Activated CD4-positive, alpha-beta T cell treated with anti-CD3 and anti-CD28 coated beads, Interleukin-2, amount 50 U/mL, for 4 hours (primary cell): ENCODE data around the gene ELOVL6.
"Not testable (repeated sequence)": the region's sequence is repeated elsewhere in the genome, so short reads cannot be mapped to it uniquely, and the experiment has no call there.

Source experiments
- DNase-seq, 2 experiments: peaks; one replicate each; pipeline ENCODE4 v3.0.0-alpha.2; 2020

ELOVL6 gene

DNA sequence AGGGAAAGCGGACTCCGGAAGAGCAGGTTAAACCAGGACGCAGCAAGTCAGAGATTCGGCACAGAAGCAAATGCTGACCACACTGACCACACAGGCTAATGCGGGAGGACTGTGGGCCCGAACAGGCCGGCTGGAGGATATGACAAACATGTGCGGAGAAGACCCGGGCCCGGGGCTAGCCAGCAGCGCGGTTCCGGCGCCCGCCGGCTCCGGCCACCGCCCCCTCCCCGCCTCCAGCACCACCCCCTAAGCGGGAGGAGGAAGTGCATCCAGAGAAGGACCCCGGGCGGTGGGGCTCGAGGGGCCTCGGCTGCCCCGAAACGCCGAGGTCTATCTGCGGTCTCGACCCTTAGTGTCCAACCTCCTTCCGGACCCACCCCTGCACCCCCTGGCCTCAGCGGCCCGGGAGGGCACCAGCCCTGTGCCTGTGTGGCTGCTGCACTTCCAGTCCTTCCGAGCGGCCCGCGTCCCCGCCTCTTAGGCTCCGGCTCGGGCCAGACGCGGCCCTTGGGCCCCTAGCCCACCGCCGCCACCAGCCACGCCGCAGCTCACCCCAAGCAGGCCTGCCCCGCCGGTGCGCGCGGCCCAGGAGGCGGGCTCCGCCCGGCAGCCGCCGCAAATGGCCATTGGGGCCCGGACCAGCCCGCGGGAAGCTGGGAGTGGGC lies 2.1 kb downstream of the ELOVL6 start:
- peak in 1 of 2 experiments; percentile 5 for DNase-seq

DNA sequence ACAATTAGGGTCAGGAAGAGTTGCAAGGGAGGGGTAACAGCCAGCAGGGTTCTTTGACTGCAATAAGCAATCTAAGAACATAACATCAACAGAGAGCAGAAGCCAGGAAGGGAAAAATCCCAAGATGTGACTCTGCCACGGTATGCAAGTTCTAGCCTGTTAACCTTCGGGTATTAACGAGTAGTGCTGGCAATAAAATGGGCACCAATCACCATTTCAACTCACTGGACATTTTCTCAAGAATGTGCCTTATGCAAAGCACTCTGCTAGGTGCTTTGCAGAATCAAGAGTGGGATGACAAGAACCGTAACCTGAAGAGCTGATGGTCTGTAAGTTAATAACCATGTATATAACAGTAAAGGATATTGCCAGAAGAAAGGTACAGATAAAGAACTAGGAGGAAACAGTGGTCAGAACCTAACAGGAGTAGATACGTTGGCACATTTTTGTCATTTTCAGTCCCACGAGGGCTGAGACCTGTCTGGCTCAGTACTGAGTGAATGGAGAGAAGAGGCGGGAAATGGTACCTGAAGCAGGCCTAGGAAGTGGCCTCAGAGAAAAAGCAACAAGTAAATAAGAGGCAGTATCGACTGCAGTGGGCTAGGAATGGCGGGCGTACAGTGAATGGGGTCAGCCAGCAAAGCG lies 2.7 kb downstream of the ELOVL6 start:
- no peak for DNase-seq

- DNase-seq, result peak; percentile 63 to 67
These were observed 4.3 kb downstream of the ELOVL6 start for GRCh38 chr4:110193822-110194761.

DNA sequence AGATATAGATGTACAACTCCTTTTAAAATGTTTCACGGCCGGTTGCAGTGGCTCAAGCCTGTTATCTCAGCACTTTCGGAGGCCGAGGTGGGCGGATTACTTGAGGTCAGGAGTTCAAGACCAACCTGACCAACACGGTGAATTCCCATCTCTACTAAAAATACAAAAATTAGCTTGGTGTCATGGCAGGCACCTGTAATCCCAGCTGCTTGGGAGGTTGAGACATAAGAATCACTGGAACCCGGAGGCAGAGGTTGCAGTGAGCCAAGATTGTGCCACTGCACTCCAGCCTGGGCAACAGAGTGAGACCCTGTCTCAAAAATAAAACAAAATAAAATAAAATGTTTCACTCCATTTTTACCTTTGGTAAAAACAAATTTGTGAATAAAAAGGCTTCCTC lies 5.1 kb downstream of the ELOVL6 start:
- not testable (repeated sequence) for DNase-seq

DNA sequence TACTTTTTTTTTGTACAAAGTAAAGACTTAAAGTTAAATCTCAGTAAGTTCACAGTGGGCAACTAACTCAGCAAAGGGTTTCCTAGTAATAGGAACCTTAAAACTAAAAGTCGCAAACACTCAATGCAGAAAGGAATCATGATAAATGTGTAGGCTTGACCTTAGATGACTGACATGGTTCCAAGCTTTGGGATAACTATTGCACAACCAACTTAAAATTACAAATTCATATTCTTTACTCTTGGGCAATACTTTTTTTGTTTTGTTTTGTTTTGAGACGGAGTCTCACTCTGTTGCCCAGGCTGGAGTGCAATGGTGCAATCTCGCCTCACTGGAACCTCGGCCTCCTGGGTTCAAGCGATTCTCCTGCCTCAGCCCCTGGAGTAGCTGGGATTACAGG lies 8.2 kb downstream of the ELOVL6 start:
- DNase-seq, result no peak

DNA sequence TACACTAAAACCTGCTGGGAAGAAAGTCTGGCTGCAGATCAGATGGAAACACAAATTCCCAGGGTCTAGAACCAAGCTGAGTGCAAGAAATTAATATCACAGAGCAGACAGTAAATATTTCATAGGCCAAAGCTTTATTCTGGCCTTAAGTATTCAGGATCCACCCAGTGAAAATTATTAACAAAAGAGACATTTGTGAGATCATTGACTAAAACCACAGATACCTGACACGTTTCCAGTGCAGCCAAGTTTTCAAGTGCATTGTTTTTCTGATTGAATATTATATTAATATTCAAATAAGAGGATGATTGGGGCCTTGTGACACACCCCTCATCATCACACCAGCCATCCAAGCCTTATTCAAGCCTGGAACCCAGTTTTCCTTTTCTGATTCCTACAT lies 10.3 kb downstream of the ELOVL6 start:
- DNase-seq, result no peak

GRCh38 chr4:110184791-110185155 lies 13.6 kb downstream of the ELOVL6 start:
- DNase-seq, result no peak

- DNase-seq, result no peak
These were observed 14.2 kb downstream of the ELOVL6 start for GRCh38 chr4:110184140-110184790.

DNA sequence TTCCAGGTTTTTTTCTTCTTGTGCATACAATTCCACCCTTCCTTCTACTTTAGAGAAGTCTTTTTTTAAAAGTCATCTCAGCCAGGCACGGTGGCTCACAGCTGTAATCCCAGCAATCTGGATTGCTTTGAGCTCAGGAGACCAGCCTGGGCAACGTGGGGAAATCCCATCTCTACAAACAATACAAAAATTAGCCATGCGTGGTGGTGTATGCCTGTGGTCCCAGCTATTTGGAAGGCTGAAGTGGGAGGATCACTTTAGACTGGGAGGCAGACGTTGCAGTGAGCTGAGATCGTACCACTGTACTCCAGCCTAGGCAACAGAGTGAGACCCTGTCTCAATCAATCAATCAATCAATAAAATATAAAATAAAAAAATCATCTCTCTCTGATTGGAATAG lies 14.8 kb downstream of the ELOVL6 start:
- no peak for DNase-seq

GRCh38 chr4:110183058-110183457 lies 15.4 kb downstream of the ELOVL6 start:
- DNase-seq, result no peak

DNA sequence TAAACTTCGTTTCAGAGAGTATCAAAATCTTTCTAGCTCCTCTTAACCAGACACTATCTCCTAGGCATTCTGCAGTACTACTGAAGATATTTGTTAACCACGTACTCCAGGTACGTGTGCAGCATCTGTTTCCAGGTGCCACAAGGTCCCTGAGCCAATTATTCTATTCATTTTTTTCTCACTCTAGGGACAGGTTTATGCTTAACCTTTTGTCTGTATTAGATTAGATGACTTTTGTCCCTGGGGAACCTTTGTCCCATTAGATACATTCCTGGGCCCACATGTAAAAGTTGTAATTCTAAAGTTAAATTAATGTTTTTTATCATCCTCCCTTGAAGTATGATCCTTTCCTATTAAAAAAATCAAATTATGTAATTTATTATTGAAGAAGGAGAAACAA lies 16.5 kb downstream of the ELOVL6 start:
- no peak for DNase-seq

GRCh38 chr4:110175634-110176033 lies 22.8 kb downstream of the ELOVL6 start:
- DNase-seq, result no peak

DNA sequence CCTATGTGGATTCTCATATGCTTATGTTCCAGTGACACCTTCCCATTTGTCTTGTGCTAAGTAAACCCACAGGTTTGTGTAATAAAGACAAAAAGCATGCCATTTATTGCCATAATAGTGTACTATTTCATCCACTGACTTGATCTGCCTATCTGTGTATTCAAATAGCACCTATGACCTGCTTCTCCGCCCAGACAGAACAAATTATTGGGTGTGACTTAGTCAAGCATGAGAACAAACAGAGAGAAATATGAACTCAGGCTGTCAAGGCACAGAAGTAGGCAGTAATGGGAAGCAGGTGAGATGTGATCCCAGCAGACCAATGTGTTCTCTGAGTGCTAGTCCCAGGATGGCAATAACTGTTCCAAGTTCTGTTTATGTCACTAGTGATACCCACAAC lies 25.4 kb downstream of the ELOVL6 start:
- no peak for DNase-seq

DNA sequence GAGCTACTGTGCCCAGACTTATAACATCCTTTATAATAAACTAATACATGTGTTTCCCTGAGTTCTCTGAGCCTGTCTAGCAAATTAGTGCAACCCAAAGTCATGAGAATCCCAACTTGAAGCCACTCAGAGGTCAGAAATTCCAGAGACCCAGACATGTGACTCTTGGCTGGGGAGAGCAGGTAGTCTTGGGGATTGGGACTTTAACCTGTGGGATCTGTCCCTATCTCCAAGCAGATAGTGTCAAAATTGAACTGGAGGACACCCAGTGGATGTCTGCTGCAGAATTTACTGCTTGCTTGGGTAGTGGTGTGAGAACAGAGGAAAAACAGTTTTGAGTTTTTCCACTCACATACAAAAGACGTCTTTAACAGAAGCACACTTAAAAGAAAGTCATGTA lies 26.4 kb downstream of the ELOVL6 start:
- DNase-seq, result no peak

DNA sequence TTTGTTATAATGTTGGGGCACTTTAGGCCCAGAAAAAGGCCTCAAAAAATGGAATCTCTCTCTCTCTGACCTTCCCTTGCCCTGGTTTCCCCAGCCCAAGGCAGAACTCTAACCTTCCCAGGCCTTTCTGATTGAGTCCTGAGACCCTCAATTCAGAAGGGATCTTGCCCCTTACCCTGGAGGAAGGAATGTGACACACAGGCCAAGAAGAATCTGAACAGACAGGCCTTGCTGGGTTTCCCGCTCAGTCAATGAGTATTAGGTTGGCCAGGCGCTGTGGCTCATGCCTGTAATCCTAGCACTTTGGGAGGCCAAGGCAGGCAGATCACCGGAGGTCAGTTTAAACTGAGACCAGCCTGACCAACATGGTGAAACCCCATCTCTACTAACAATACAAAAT lies 27.6 kb downstream of the ELOVL6 start:
- DNase-seq, result no peak

GRCh38 chr4:110165382-110166286 lies 32.8 kb downstream of the ELOVL6 start:
- peak; percentile 53 to 62 for DNase-seq

- no peak for DNase-seq
These were observed 33.6 kb downstream of the ELOVL6 start for GRCh38 chr4:110164856-110165255.

- no peak for DNase-seq
These were observed 34.2 kb downstream of the ELOVL6 start for GRCh38 chr4:110164251-110164650.

DNA sequence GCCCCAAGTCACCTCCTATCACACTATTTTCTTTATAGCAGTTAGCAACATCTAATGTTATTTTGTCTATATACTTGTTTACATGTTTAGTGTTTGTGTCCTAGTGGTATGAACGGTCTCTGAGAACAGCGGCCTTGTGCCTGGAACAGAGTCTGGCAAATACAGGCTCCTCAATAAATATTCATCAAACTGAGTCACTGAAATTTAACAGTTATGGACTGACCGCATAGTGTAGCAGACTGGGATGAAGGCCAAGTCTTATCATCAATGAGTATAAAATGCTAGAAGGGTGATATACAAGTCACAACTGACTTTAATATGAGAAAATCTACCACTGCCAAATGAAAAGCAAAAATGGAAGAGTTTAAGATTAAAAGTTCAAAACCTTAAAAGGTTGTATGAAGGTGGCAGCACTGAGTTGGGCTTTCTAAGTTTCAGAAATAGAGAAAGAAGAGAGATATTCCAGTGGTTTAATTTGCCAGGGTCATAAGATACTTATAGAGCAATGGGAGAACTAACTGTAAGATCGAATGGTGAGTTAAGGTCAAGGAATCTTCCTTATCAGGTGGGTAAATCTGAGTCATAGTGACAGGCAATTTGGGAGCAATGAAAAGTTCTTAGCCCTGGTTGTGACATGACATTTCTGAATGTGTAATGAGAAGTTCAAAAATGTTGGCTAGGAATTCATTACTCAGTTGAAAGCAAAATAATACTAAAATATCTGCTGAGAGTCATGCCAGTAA lies 34.9 kb downstream of the ELOVL6 start:
- no peak for DNase-seq

DNA sequence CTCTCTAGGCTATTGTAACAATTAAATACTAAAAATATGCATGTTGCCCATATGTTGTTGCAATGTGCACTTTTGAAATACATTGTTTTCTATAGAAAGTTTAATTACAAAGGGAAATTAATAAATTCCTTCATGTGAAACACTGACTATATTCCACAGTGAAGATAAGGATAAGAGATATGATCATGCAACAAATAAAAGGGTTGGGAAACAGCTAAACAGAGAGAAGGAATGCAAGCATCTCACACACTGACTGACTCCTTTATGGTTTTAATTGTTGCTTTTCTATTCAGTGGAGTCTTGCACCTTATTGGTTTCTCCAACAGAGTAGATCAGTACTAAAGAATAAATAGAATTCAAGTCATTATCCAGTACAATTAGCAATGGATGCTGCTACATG lies 37.8 kb downstream of the ELOVL6 start:
- DNase-seq, result no peak

- DNase-seq, result no peak
These were observed 38.9 kb downstream of the ELOVL6 start for GRCh38 chr4:110159541-110159940.
